ENCODE data around the gene CPEB1.

DNA sequence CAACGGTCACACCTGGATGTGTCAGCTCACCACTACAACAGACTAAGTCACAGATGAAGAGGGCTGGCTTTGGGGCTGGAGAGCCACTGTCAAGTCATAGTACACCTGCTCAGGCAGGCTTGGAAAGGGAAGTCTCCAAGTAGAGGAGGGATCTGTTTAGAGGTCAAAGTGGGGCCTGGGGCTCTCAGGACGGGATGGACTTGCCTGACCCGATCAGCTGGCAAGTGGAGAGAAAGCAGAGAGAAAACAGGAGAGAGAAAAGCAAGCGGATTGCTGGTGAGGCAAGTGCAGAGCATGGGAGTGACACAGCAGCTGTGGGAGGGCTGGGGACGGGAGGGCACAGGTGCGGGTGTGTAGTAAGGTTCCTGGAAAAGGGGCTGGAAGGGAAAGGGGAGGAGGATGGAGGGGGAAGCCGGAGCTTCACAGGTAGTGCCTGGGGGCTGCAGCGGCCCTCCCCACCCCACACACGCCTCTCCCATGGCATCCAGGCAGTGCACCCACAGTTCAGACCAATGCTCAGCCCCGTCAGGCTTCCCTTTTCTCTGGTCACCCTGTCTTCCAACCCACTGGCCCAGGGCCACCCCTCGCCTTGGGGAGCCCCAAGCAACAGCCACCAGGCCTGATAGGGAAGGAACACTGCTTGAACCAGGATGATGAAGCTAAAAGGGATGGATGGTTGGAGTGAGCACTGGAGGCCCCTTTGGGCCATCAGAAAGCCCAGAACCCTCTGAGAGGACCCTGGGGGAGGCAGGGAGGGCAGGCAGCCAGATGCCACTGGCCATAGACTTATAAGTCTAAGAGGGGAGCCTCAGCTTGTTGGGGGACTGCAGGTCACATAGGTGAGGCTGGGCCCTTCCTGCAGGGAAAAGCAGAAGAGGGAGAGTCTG lies 115.4 kb downstream of the CPEB1 start:
- TF ChIP-seq, protein P1, sequence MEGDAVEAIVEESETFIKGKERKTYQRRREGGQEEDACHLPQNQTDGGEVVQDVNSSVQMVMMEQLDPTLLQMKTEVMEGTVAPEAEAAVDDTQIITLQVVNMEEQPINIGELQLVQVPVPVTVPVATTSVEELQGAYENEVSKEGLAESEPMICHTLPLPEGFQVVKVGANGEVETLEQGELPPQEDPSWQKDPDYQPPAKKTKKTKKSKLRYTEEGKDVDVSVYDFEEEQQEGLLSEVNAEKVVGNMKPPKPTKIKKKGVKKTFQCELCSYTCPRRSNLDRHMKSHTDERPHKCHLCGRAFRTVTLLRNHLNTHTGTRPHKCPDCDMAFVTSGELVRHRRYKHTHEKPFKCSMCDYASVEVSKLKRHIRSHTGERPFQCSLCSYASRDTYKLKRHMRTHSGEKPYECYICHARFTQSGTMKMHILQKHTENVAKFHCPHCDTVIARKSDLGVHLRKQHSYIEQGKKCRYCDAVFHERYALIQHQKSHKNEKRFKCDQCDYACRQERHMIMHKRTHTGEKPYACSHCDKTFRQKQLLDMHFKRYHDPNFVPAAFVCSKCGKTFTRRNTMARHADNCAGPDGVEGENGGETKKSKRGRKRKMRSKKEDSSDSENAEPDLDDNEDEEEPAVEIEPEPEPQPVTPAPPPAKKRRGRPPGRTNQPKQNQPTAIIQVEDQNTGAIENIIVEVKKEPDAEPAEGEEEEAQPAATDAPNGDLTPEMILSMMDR (IDR thresholded peaks at IDR 0.05 in 8 of 11, conservative IDR thresholded peaks at IDR 0.05 in 3 of 11), result no peak
- TF ChIP-seq POLR2AphosphoS5 (IDR thresholded peaks at IDR 0.05) (no peak), POLR2A (IDR thresholded peaks at IDR 0.05) (no peak)
